ENCODE measurements around the gene SATB2.

DNA sequence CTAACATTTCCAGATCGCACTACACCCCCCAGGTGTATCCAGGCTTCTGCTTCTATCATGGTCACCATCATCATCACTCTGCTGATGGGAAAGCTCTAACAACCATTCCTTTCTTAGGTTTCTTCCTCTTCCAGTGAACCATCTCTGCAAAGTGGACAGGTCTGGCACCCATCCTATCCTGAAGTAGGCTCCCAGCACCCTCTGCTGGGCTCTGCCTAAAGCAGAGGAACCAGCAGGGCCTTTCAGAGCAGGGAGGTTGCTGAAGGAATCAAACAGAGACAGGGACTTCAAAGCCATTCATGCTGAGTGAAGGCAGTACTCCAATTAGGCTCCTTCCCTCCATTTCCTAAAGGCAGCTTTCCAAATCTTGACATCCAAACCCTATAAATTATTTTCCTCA lies 27.2 kb upstream of the SATB2 start:
- TF ChIP-seq, protein P1, sequence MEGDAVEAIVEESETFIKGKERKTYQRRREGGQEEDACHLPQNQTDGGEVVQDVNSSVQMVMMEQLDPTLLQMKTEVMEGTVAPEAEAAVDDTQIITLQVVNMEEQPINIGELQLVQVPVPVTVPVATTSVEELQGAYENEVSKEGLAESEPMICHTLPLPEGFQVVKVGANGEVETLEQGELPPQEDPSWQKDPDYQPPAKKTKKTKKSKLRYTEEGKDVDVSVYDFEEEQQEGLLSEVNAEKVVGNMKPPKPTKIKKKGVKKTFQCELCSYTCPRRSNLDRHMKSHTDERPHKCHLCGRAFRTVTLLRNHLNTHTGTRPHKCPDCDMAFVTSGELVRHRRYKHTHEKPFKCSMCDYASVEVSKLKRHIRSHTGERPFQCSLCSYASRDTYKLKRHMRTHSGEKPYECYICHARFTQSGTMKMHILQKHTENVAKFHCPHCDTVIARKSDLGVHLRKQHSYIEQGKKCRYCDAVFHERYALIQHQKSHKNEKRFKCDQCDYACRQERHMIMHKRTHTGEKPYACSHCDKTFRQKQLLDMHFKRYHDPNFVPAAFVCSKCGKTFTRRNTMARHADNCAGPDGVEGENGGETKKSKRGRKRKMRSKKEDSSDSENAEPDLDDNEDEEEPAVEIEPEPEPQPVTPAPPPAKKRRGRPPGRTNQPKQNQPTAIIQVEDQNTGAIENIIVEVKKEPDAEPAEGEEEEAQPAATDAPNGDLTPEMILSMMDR (conservative IDR thresholded peaks at IDR 0.05), result peak; percentile 28; the same call in 1 of the 2 replicates
- no peak for TF ChIP-seq EZH2 (IDR thresholded peaks at IDR 0.05; ENCODE audit: low read depth)
